ENCODE results near the gene MZT1.
"Not testable (repeated sequence)": the region's sequence is repeated elsewhere in the genome, so short reads cannot be mapped to it uniquely, and the experiment has no call there.

The MZT1 gene, protein sequence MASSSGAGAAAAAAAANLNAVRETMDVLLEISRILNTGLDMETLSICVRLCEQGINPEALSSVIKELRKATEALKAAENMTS

DNA sequence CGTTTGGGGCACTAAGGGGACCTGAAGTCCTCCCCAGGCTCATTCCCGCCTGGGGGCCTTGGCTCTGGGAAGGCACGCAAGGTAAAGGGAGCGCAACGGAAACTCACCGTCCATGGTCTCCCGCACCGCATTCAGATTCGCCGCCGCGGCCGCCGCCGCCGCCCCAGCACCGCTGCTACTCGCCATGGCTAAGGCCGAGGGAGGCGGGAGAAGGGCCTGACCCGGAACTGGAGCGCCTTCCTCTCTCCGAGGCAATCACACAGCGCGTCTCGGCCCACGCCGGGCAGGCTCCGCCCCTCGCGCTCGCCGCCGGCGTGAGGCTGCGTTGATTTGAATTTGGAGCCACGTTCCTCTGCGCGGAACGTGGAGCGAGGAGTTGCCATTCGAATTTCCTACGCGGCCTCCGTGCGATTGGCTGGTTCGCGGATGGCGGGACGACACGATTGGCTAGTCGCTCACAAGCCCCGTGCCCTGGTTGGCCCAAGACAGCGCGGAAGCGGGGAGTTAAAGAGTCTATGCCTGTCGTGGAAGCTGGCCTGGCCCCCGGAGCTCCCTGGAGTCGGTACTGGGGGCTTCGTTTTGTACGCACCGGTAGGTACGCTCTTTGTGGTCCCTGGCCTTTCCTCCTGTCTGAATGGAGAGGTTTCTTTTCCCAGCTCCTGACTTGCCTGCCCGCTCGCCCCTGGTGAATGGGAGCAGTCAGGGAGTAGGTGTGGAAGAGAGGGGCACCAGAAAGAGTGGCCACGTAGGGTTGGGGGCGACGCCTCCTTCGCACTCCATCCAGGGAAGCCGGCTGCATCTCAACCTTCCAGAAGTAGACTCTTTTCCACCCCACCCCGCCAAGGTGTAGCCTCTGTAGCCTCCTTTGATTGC is at the start of gene MZT1, which contains the start of gene BORA:
Gene MZT1 (minus strand): TSS at position 213 of the 873 bp plus-strand sequence. CDS start 27 bp downstream, at position 186.
Gene BORA (plus strand): TSS at position 507 of the 873 bp plus-strand sequence. CDS start 1,018 bp downstream, outside the sequence.
- peak within 1 kb of the TSS; percentile 92 for H3K27ac Mint-ChIP-seq
- ATAC-seq (peak; percentile 97), DNase-seq (peak; percentile 93)
- peaks cover 50% of the 10 kb centered on the region for H3K36me3 Mint-ChIP-seq (ENCODE audit: low read depth)
- H3K27me3 Mint-ChIP-seq: peaks cover 2% of the 10 kb centered on the region
- no peaks in the 10 kb centered on the region for H3K9me3 Mint-ChIP-seq
- H3K4me3 Mint-ChIP-seq: peak within 1 kb of the TSS; percentile 89
- H3K4me1 Mint-ChIP-seq: peaks cover 57% of the 10 kb centered on the region

DNA sequence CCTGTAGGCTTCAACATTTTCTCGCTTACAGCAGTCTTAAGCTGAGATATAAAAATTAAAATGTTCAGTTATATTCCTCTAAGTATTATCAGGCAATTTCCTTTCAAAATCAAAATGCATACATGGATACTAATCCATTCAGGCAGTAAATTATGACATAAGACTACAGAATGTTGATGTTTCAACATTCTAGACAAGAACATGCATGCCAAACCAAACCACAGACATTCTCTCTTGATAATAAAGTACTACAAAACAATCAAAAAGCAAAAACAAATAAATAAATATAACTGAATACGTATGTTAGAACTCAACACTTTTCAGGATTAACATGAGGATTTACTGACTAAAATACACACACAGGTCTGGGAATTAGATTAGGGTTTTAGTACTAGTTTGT is 46.6 kb upstream of the MZT1 start:
- no peak overlapping the region for H3K27ac Mint-ChIP-seq
- H3K36me3 Mint-ChIP-seq (ENCODE audit: low read depth): peaks cover 67% of the 10 kb centered on the region
- no peak overlapping the region for H3K4me3 Mint-ChIP-seq
- H3K27me3 Mint-ChIP-seq: no peaks in the 10 kb centered on the region
- peaks cover 16% of the 10 kb centered on the region for H3K4me1 Mint-ChIP-seq
- H3K9me3 Mint-ChIP-seq: no peaks in the 10 kb centered on the region
- ATAC-seq: no peak
- DNase-seq: no peak

DNA sequence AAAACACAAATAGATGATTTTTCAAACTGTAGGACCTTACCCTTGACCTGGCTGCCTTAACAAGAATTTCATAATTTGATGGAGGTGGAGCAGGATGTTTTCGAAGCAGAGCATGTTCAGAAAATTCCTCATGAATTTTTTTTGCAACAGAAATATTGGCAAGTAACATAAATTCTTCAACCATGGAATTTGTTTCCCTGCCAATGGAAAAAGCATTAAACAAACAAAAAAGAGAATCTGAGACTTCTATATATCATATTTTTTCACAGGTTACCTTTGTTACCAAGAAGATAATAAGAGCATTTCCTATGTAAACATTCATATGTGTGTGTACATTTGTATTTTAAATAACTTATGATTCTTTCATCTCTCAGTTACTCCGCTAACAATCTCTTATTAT is 36.0 kb upstream of the MZT1 start:
- Mint-ChIP-seq H3K9me3 (no peaks in the 10 kb centered on the region), H3K4me3 (no peak overlapping the region), H3K36me3 (ENCODE audit: low read depth) (peaks cover 72% of the 10 kb centered on the region), H3K27ac (no peak overlapping the region), H3K4me1 (no peaks in the 10 kb centered on the region), H3K27me3 (no peaks in the 10 kb centered on the region)
- no peak for DNase-seq
- ATAC-seq: no peak

- Mint-ChIP-seq H3K4me3 (no peak overlapping the region), H3K27ac (no peak overlapping the region), H3K36me3 (ENCODE audit: low read depth) (peaks cover 54% of the 10 kb centered on the region), H3K9me3 (no peaks in the 10 kb centered on the region), H3K4me1 (no peaks in the 10 kb centered on the region), H3K27me3 (no peaks in the 10 kb centered on the region)
- DNase-seq (no peak), ATAC-seq (no peak)
Measured at GRCh38 chr13:72760189-72760588, 32.8 kb upstream of the MZT1 start.

DNA sequence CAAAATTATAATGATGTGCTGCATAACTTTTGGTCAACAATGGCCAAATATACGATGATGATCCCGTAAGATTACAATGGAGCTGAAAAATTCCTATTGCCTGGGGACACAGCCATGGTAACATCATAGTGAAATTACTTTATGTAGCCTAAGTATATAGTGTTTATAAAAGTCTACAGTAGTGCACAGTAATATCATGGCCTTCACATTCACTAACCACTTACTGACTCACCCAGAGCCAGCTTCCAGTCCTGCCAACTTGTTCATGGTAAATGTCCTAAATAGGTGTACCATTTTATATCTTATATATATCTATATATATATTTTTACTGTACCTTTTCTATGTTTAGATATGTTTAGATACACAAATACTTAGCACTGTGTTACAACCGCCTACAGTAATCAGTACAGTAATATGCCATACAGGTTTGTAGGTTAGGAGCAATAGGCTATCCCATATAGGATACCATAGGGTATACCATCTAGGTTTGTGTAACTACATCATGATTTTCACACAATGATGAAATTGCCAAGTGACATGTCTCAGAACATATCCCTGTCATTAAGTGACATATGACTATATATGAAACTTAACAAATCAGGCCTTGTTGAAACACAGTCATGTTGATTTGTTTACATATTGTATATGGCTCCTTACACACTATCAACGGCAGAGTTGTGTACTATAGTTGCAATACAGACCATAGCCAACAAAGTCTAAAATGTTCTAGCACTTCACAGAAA is 30.5 kb upstream of the MZT1 start:
- Mint-ChIP-seq H3K27me3 (no peaks in the 10 kb centered on the region), H3K9me3 (no peaks in the 10 kb centered on the region), H3K4me1 (no peaks in the 10 kb centered on the region), H3K36me3 (ENCODE audit: low read depth) (peaks cover 52% of the 10 kb centered on the region), H3K27ac (no peak overlapping the region), H3K4me3 (no peak overlapping the region)
- ATAC-seq: peak; percentile 52
- no peak for DNase-seq

- Mint-ChIP-seq H3K27ac (no peak overlapping the region), H3K4me1 (no peaks in the 10 kb centered on the region), H3K36me3 (ENCODE audit: low read depth) (peaks cover 58% of the 10 kb centered on the region), H3K9me3 (peaks cover 9% of the 10 kb centered on the region), H3K27me3 (no peaks in the 10 kb centered on the region), H3K4me3 (no peak overlapping the region)
- no peak for DNase-seq
- ATAC-seq: no peak
Measured at GRCh38 chr13:72754111-72754510, 26.7 kb upstream of the MZT1 start.

DNA sequence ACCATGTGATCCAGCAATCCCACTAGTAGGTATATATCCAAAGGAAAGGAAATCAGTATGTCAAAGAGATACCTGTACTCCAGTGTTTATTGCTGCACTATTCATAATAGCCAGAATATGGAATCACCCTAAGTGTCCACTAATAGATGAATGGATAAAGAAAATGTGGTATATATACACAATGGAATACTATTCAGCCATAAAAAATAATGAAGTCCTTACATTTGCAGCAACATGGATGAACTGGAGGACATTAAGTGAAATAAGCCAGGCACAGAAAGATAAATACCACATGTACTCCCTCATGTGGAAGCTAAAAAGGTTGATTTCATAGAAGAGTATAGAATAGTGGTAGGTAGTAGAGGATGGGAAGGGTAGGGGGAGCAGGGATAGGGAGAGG is 23.8 kb upstream of the MZT1 start:
- Mint-ChIP-seq H3K4me3 (no peak overlapping the region), H3K27ac (no peak overlapping the region), H3K36me3 (ENCODE audit: low read depth) (peaks cover 71% of the 10 kb centered on the region), H3K4me1 (peaks cover 5% of the 10 kb centered on the region), H3K27me3 (no peaks in the 10 kb centered on the region), H3K9me3 (peaks cover 9% of the 10 kb centered on the region)
- no peak for DNase-seq
- ATAC-seq: no peak

DNA sequence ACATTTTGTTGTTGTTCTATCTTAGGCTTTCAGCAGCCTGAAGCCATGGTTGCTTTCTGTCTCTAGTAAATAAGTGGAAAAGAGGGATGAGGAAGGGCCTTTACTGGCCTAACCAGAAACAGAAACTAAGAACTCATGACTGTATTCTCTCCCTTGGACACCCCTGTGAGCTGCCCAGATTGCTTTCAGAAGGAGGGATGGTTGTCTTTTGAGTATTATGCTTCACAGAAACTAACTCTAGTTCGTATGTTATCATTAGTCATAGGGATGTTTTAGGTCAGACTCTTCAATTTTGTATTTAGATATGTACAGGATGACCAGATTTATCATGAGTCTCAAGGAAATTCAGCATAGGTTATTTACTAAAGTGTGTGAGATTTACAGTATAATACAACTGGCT is 17.8 kb upstream of the MZT1 start:
- Mint-ChIP-seq H3K4me1 (peaks cover 5% of the 10 kb centered on the region), H3K4me3 (no peak overlapping the region), H3K9me3 (no peaks in the 10 kb centered on the region), H3K27ac (peak overlapping the region; percentile 42), H3K27me3 (no peaks in the 10 kb centered on the region), H3K36me3 (ENCODE audit: low read depth) (peaks cover 52% of the 10 kb centered on the region)
- ATAC-seq: peak; percentile 54
- DNase-seq: no peak

GRCh38 chr13:72740015-72740414 is 12.6 kb upstream of the MZT1 start:
- DNase-seq (no peak), ATAC-seq (no peak)
- Mint-ChIP-seq H3K4me3 (no peak overlapping the region), H3K9me3 (no peaks in the 10 kb centered on the region), H3K27me3 (no peaks in the 10 kb centered on the region), H3K4me1 (peaks cover 5% of the 10 kb centered on the region), H3K27ac (no peak overlapping the region), H3K36me3 (ENCODE audit: low read depth) (peaks cover 51% of the 10 kb centered on the region)

DNA sequence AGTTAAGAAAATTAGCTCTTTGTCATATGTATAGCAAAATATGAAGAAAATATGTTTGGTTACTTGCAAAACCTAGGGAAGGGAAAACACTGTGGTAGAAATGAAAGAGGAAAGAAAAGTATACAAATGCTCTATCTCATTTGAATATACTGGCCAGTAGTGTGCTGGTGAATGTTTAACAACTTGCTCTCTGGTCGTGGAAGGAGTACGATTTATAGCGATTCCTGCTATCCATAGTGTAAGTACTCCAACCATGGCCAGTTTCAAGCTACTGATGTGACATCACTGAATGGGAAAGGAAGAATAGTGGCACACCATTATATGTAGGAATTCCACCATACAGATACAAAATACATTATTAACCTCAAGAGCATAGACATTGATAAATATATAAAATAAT is 9.6 kb upstream of the MZT1 start:
- H3K36me3 Mint-ChIP-seq (ENCODE audit: low read depth): peaks cover 52% of the 10 kb centered on the region
- H3K27me3 Mint-ChIP-seq: no peaks in the 10 kb centered on the region
- peaks cover 5% of the 10 kb centered on the region for H3K4me1 Mint-ChIP-seq
- H3K27ac Mint-ChIP-seq: no peak overlapping the region
- ATAC-seq: no peak
- H3K4me3 Mint-ChIP-seq: no peak overlapping the region
- no peak for DNase-seq
- H3K9me3 Mint-ChIP-seq: no peaks in the 10 kb centered on the region

DNA sequence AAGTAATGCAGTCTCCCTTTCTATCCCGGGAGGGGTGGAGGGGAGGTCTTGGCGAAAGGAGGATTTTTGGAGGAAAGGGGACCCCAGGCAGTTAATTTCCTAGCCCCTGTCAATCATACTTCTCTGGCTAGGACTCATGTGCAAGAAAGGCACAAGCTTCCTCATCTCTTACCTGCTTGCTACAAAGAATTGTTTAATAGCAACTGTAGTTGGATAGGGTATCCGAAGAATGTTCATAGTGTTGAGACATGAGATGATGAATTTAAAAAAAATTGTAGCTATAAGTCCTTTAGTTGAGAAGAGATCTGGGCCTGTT is 819 bp upstream of the MZT1 start:
- Mint-ChIP-seq H3K4me1 (peaks cover 53% of the 10 kb centered on the region), H3K27me3 (peaks cover 2% of the 10 kb centered on the region), H3K36me3 (ENCODE audit: low read depth) (peaks cover 47% of the 10 kb centered on the region), H3K4me3 (peak overlapping the region; percentile 89), H3K27ac (peak overlapping the region; percentile 92), H3K9me3 (no peaks in the 10 kb centered on the region)
- ATAC-seq: no peak
- no peak for DNase-seq

DNA sequence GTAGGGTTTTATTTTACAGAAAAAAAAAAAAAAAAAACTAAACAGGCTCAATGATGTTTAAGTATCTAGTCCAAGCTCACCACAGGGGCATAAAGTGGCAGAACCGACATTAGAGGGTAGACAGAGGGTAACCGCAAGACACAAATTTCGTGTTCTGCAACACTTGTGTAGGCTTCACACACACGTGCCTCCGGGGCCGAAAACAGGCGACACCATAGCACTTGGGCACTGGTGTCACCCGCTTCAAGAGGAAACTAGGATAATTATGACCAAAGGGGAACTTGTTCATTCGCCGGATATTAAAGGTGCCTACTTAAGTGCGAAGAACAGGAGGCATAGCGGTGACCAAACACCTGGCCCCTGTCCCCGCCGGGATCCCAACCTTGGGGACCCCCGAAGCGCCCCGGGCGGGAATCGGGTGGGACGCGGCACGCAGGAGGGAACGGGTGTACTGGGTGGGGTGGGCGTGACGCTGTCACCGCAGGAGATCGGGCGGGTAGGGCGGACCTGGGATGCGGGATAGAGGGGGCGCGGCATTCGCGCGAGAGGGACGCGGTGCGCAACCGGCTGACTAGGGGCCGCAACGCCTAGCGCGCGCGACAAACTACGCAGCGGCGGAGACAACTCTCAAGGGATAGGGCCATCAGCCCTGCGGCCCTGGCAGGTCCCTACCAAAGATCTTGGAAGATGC is 558 bp downstream of the MZT1 start:
- peaks cover 57% of the 10 kb centered on the region for H3K4me1 Mint-ChIP-seq
- peak overlapping the region; percentile 89 for H3K27ac Mint-ChIP-seq
- H3K4me3 Mint-ChIP-seq: peak overlapping the region; percentile 89
- peaks cover 2% of the 10 kb centered on the region for H3K27me3 Mint-ChIP-seq
- ATAC-seq: peak; percentile 20
- no peaks in the 10 kb centered on the region for H3K9me3 Mint-ChIP-seq
- DNase-seq: peak; percentile 55
- peaks cover 52% of the 10 kb centered on the region for H3K36me3 Mint-ChIP-seq (ENCODE audit: low read depth)

DNA sequence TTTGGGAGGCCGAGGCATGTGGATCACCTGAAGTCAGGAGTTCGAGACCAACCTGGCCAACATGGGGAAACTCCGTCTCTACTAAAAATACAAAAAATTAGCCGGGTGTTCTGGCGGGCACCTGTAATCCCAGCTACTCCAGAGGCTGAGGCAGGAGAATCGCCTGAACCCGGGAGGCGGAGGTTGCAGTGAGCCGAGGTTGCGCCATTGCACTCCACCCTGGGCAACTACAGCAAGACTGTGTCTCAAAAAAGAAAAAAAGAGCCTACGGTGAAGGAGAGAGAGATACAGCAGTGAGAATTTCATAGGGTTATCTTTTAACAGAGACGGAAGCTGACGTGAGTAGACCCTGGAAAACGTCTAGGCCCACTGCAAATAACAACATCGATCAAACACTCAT is 1.2 kb downstream of the MZT1 start:
- ATAC-seq, DNase-seq, H3K27me3 Mint-ChIP-seq, H3K9me3 Mint-ChIP-seq: not testable (repeated sequence)
- peak overlapping the region; percentile 89 for H3K4me3 Mint-ChIP-seq
- peak overlapping the region; percentile 89 for H3K27ac Mint-ChIP-seq
- peaks cover 52% of the 10 kb centered on the region for H3K4me1 Mint-ChIP-seq
- peaks cover 51% of the 10 kb centered on the region for H3K36me3 Mint-ChIP-seq (ENCODE audit: low read depth)

- Mint-ChIP-seq H3K36me3 (ENCODE audit: low read depth) (peaks cover 88% of the 10 kb centered on the region), H3K27ac (no peak overlapping the region), H3K9me3 (peaks cover 10% of the 10 kb centered on the region), H3K4me3 (no peak overlapping the region), H3K4me1 (peaks cover 8% of the 10 kb centered on the region), H3K27me3 (no peaks in the 10 kb centered on the region)
- DNase-seq (no peak), ATAC-seq (no peak)
Measured at GRCh38 chr13:72716776-72717175, 10.7 kb downstream of the MZT1 start.
